Neural progenitor cell (in vitro differentiated cells): ENCODE results near the gene MSANTD3. TPM values are rescaled to one million over a fixed set of nuclear protein-coding genes. Genes with fewer than 3 reads are reported as not detected.
"Not testable (repeated sequence)": the region's sequence is repeated elsewhere in the genome, so short reads cannot be mapped to it uniquely, and the experiment has no call there.

Experiments used
- DNase-seq: peaks from one replicate; pipeline ENCODE4 v3.0.0-alpha.2; 2016; ENCODE audit warnings: low spot score
- H2AFZ ChIP-seq: fragments of 200-600 bp; sonication (generic); replicated peaks from 2 replicates; pipeline ENCODE4 v1.6.1; 2016; ENCODE audit warnings: antibody characterized with exemption
- H3F3A ChIP-seq: fragments of 200-600 bp; sonication (generic); 2 replicates; pipeline ENCODE4 v1.6.1; 2016; ENCODE audit warnings: antibody characterized with exemption, low read depth
- H3K27ac ChIP-seq: fragments of 200-600 bp; sonication (generic); 2 replicates; pipeline ENCODE4 v1.5.1; 2016; ENCODE audit warnings: mild to moderate bottlenecking
- H3K27me3 ChIP-seq: fragments of 200-600 bp; sonication (generic); 2 replicates; pipeline ENCODE4 v1.6.1; 2016; ENCODE audit warnings: mild to moderate bottlenecking, moderate library complexity
- H3K36me3 ChIP-seq: fragments of 200-600 bp; sonication (generic); 2 replicates; pipeline ENCODE4 v1.5.1; 2016
- H3K4me1 ChIP-seq: fragments of 200-600 bp; sonication (generic); 2 replicates; pipeline ENCODE4 v1.6.1; 2016; ENCODE audit warnings: mixed run types
- H3K4me2 ChIP-seq: fragments of 200-600 bp; sonication (generic); 2 replicates; pipeline ENCODE4 v1.6.1; 2016
- H3K4me3 ChIP-seq: fragments of 200-600 bp; sonication (generic); 2 replicates; pipeline ENCODE4 v1.5.1; 2016
- H3K79me2 ChIP-seq: fragments of 200-600 bp; sonication (generic); 2 replicates; pipeline ENCODE4 v1.6.1; 2016; ENCODE audit warnings: low read depth
- H3K9ac ChIP-seq: fragments of 200-600 bp; sonication (generic); 2 replicates; pipeline ENCODE4 v1.6.1; 2016
- H3K9me3 ChIP-seq: fragments of 200-600 bp; sonication (generic); 2 replicates; pipeline ENCODE4 v1.5.1; 2016; ENCODE audit warnings: low read depth
- H4K20me1 ChIP-seq: fragments of 200-600 bp; sonication (generic); 2 replicates; pipeline ENCODE4 v1.6.1; 2016; ENCODE audit warnings: low read depth
- H3K27ac Mint-ChIP-seq: 3 replicates; pipeline ENCODE4 v1.8.0; 2021; ENCODE audit warnings: mixed read lengths
- H3K27me3 Mint-ChIP-seq: 2 replicates; pipeline ENCODE4 v1.8.0; 2022; ENCODE audit warnings: low read depth, mild to moderate bottlenecking, inconsistent platforms, moderate library complexity, mixed read lengths; ENCODE audit not compliant: insufficient read depth
- H3K36me3 Mint-ChIP-seq: 3 replicates; pipeline ENCODE4 v1.8.0; 2021; ENCODE audit warnings: mixed read lengths
- H3K4me1 Mint-ChIP-seq: 3 replicates; pipeline ENCODE4 v1.8.0; 2021; ENCODE audit warnings: mixed read lengths
- H3K4me3 Mint-ChIP-seq: 3 replicates; pipeline ENCODE4 v1.8.0; 2021; ENCODE audit warnings: mild to moderate bottlenecking, moderate library complexity, mixed read lengths
- H3K9me3 Mint-ChIP-seq: 3 replicates; pipeline ENCODE4 v1.8.0; 2020; ENCODE audit warnings: mixed read lengths
- CTCF ChIP-seq: fragments of 200-600 bp; sonication (generic); IDR thresholded peaks from 2 replicates; pipeline ENCODE4 v1.5.1; 2017; ENCODE audit warnings: antibody characterized with exemption, mild to moderate bottlenecking
- EZH2 ChIP-seq: fragments of 200-600 bp; sonication (generic); IDR thresholded peaks from 2 replicates; pipeline ENCODE4 v1.6.1; 2017; ENCODE audit warnings: antibody characterized with exemption, mild to moderate bottlenecking, moderate library complexity
- EZH2phosphoT487 ChIP-seq: fragments of 200-600 bp; sonication (generic); IDR thresholded peaks from 2 replicates; pipeline ENCODE4 v1.6.1; 2017; ENCODE audit warnings: antibody characterized with exemption
- total RNA-seq: library from RNA; depleted of rRNA; stranded (reverse); fragments of >200 nt; gene quantifications from 2 replicates; pipeline ENCODE4 v1.2.3, GENCODE V29; 2015; ENCODE audit warnings: low replicate concordance

The MSANTD3 gene, protein sequence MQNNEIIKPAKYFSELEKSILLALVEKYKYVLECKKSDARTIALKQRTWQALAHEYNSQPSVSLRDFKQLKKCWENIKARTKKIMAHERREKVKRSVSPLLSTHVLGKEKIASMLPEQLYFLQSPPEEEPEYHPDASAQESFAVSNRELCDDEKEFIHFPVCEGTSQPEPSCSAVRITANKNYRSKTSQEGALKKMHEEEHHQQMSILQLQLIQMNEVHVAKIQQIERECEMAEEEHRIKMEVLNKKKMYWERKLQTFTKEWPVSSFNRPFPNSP
- 50.1 and 67.7 TPM in 2 replicates for total RNA-seq

DNA sequence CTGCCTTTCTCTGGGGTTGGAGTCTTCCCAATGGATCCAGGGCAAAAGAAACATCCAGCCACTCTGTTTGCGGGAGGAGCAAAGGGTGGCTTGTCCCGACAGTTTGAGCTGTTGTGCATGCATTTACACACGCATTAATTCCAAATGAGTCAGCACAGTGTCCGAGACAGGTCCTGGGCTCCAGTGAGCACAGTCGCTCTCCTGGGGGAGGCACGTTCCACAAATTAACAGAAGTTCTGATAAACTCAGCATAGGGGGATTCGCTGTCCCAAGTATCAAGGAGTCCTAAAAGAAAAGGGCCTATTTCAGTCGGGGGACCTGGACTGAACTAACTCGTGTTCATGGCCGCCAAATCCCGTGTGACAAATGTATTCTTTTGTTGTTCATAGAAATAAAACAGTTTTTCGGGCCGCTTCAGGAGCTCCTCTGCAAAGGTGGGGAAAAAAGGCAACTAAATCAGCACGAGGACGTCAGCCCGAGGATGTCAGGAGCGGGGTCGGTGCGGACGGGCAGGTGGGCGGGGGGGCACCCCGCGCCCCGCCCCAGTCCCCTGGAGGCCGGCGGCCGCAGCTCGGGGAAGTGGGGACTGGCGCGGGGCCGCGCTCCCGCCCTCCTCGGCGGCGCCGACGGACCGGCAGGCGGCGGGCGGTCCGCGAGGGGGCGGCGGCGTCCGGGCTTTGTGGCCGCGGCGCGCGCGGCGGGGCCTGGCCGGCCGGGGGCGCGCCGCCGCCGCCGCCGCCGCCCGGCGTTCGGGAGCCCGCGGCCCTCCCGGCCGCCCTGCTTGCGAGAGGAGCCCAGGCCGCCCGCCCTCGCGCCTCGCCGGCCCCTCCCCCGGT lies at the start of gene MSANTD3:
Gene MSANTD3 (plus strand): TSS at position 614 of the 836 bp plus-strand sequence. CDS start 14,796 bp downstream, outside the sequence.
- TF ChIP-seq CTCF, result peak; percentile 9
- TF ChIP-seq EZH2, result no peak
- no peak for TF ChIP-seq EZH2phosphoT487
- DNase-seq, result peak; percentile 93
- peak within 1 kb of the TSS; percentile 97 for H3K4me3 Mint-ChIP-seq

GRCh38 chr9:100379862-100380261 lies 47.1 kb upstream of the MSANTD3 start:
- Histone ChIP-seq H3K4me3 (no peak overlapping the region), H2AFZ (no peak overlapping the region), H3K27me3 (no peaks in the 10 kb centered on the region), H3K9me3 (no peaks in the 10 kb centered on the region), H3F3A (peaks cover 4% of the 10 kb centered on the region), H3K36me3 (no peaks in the 10 kb centered on the region), H4K20me1 (no peaks in the 10 kb centered on the region), H3K9ac (no peak overlapping the region), H3K79me2 (no peaks in the 10 kb centered on the region), H3K4me1 (no peaks in the 10 kb centered on the region), H3K27ac (no peak overlapping the region), H3K4me2 (no peak overlapping the region)
- H3K36me3 Mint-ChIP-seq, result peaks cover 2% of the 10 kb centered on the region
- no peaks in the 10 kb centered on the region for H3K27me3 Mint-ChIP-seq
- no peak for TF ChIP-seq EZH2phosphoT487
- no peak for TF ChIP-seq EZH2
- no peak for TF ChIP-seq CTCF
- no peak overlapping the region for H3K4me3 Mint-ChIP-seq
- no peaks in the 10 kb centered on the region for H3K9me3 Mint-ChIP-seq
- no peak for DNase-seq
- no peak overlapping the region for H3K27ac Mint-ChIP-seq
- H3K4me1 Mint-ChIP-seq, result no peaks in the 10 kb centered on the region

More for the DNA sequence above, at the start of gene MSANTD3:
- Histone ChIP-seq H3K27ac (peak within 1 kb of the TSS; percentile 77), H3K4me2 (peak within 1 kb of the TSS; percentile 94), H3K79me2 (peaks cover 43% of the 10 kb centered on the region), H3K36me3 (no peaks in the 10 kb centered on the region), H2AFZ (peak within 1 kb of the TSS; percentile 95), H3F3A (peaks cover 35% of the 10 kb centered on the region), H3K4me3 (peak within 1 kb of the TSS; percentile 99), H4K20me1 (peaks cover 21% of the 10 kb centered on the region), H3K4me1 (peaks cover 21% of the 10 kb centered on the region), H3K27me3 (no peaks in the 10 kb centered on the region), H3K9me3 (no peaks in the 10 kb centered on the region), H3K9ac (peak within 1 kb of the TSS; percentile 84)
- peaks cover 33% of the 10 kb centered on the region for H3K4me1 Mint-ChIP-seq
- H3K36me3 Mint-ChIP-seq, result peaks cover 14% of the 10 kb centered on the region
- no peaks in the 10 kb centered on the region for H3K9me3 Mint-ChIP-seq
- peak within 1 kb of the TSS; percentile 100 for H3K27ac Mint-ChIP-seq
- peaks cover 5% of the 10 kb centered on the region for H3K27me3 Mint-ChIP-seq

DNA sequence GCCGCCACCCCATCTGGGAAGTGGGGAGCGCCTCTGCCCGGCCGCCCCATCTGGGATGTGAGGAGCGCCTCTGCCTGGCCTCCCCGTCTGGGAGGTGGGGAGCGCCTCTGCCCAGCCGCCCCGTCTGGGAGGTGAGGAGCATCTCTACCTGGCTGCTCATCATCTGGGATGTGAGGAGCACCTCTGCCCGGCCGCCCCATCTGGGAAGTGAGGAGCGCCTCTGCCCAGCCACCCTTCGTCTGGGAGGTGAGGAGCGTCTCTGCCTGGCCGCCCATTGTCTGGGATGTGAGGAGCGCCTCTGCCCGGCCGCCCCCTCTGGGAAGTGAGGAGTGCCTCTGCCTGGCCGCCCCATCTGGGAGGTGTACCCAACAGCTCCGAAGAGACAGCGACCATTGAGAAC lies 34.0 kb upstream of the MSANTD3 start:
- H3K9me3 Mint-ChIP-seq, result peaks cover 13% of the 10 kb centered on the region
- H3K4me1 Mint-ChIP-seq, H3K27ac Mint-ChIP-seq: not testable (repeated sequence)

More for the DNA sequence above, 34.0 kb upstream of the MSANTD3 start:
- H3K4me1 ChIP-seq, H3K36me3 ChIP-seq, H3K4me2 ChIP-seq, H2AFZ ChIP-seq, H4K20me1 ChIP-seq, H3K79me2 ChIP-seq, H3F3A ChIP-seq, H3K27me3 ChIP-seq, H3K4me3 Mint-ChIP-seq, H3K27ac ChIP-seq, H3K9ac ChIP-seq, H3K4me3 ChIP-seq, DNase-seq, H3K9me3 ChIP-seq, H3K27me3 Mint-ChIP-seq: not testable (repeated sequence)
- peaks cover 17% of the 10 kb centered on the region for H3K36me3 Mint-ChIP-seq
